Stimulated activated CD4-positive, alpha-beta T cell treated with anti-CD3 and anti-CD28 coated beads, Interleukin-4, amount 100 ng/mL, for 48 hours (primary cell): Measurements from ENCODE around the gene PKDREJ.

Experiments
- DNase-seq, 2 donors: peaks; one replicate each; pipeline ENCODE4 v3.0.0-alpha.2; 2020; ENCODE audit warnings: low read depth in 2 of 2

PKDREJ gene

GRCh38 chr22:46290121-46290842 lies 27.1 kb upstream of the PKDREJ start:
- DNase-seq, result no peak

- no peak for DNase-seq
These were observed 26.2 kb upstream of the PKDREJ start for GRCh38 chr22:46289244-46289891.

GRCh38 chr22:46288846-46289243 lies 25.7 kb upstream of the PKDREJ start:
- no peak for DNase-seq

GRCh38 chr22:46287873-46288751 lies 25.0 kb upstream of the PKDREJ start:
- DNase-seq, result no peak

GRCh38 chr22:46286941-46287872 lies 24.1 kb upstream of the PKDREJ start:
- no peak for DNase-seq

- DNase-seq, result no peak
These were observed 22.9 kb upstream of the PKDREJ start for GRCh38 chr22:46286006-46286405.

DNA sequence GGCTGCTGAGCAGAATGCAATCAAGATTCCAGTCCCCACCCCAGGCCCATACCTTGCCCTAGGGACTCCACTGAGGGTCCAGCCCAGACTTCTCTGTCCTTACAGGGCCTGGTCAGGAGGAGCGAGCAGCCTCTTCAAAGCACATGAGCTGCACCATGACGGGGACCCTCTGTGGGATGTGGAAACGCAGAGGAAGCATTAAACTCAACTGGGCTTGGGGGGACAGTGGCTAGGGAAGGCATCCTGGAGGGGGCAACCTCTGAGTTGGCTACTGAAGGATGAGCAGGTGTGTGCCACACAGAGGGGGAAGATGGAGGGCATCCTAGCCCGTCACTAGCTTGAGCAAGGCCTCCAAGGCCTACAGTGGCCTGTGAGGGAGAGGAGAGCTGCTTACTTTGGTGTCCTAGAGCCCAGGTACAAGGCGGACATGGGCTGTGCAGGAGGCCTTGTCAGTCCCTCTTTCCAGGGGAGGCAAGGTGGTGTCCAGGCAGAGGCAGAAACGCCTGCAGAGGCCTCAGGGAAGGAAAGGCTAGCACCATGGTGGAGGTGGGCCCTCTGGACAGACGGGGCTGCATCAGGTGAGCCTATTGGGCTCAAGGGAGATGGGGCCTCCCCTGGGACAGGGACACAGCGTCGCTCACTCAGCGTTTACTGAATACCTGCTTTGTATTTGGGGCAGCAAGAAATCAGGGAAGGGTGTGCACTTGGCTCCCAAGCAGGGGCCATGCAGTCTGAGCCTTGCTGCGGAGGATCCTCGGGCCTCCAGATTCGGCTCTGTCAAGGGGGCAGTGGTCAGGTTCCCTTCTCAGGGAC lies 18.9 kb upstream of the PKDREJ start:
- no peak for DNase-seq

DNA sequence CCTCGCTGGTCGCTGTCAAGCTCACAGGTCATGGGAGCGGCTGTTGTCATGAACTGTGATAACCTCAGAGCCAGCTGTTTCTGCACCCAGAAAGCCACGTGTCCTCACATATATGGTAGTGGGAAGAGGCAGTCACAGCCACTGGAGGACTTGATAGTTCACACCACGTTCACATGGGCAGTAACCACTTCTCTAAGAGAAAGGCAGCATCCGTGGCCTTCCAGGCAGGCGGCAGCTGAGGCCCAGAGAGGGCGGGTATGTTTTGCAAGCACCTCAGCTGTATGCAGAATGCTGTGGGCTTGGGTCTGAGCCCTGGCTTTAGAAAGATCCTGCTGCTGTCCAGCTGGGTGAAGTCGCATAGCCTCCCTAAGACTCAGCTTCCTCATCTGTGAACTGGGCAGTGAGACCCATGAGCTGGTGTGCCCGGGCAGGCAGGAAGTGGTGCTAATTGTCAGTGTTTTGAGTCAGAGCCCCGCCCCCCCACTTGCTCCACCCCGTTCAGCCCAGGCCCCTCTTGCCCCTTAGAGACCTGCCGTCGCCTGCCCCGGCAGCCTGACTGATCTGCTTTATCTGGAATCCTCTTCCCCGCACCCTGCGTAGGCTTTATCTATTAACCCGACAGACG lies 18.0 kb upstream of the PKDREJ start:
- DNase-seq, result no peak

DNA sequence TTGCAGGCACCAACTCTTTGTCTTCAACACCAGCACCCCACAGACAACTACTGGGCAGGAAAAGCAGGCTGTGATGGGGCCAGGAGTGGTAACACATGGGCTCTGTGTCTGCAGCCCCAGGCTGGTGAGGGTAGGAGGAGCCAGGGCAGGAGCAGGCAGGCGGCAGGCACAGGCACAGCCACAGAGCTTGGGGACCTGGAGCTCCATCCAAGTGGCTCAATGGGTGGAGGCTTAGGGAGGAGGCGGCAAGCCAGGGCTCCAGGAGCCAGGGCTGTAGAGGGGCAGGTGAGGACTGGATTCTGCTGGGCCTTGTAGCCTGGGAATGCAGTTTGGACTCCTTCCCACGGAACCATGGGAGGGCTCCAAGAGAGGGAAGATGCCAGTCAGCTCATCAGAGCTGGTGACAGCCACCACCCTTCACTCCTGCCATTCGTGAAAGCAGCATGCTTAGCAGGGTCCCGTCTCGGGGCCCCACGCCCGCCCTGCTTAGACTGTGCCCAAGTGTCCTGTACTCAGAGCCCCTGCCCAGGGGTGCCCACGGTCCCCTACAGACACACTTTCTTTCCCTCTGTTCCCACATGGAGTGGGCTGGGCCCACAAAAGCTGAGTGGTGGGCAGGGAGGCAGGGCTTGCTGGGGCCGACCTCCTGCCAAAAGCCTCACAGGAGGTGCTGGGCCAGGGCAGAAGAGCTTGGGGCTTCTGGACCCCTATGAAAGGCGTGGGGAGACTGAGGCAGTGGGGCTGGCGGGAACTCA lies 17.1 kb upstream of the PKDREJ start:
- no peak for DNase-seq

GRCh38 chr22:46278656-46279645 lies 15.8 kb upstream of the PKDREJ start:
- DNase-seq, result no peak

DNA sequence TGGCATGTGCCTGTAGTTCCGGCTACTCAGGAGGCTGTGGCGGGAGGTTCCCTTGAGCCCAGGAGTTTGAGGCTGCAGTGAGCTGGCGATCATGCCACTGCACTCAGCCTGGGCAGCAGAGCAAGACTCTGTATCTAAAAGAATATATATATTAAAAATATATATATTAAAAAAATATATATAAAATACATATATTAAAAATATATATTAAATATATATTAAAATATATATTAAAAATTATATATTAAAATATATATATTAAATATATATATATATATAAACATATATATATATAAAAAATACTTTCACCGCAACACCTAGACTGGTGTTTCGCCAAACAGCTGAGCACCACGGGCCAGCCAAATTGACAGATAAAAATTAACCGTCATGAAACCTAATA lies 13.4 kb upstream of the PKDREJ start:
- DNase-seq, result no peak

- DNase-seq, result no peak
These were observed 12.4 kb upstream of the PKDREJ start for GRCh38 chr22:46275455-46276122.

DNA sequence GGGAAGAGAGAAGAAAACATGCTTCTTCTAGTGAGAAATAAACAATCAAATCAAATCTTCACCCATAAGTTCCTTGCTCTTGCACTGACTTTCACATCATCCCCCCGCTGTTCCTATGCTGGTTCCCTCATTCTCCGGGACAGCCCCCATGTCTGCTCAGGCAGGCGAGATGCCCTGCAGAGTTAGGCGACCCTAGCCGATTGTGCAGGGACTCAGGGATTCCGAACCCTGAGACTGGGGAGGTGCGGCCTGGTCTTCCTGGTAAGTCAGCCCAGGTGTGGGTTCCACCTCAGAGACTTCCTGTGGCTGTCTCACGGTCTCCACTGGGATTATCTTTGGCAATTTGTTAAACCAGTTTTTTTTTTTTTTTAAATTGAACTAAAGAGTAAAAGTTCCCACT lies 11.2 kb upstream of the PKDREJ start:
- no peak for DNase-seq

GRCh38 chr22:46273432-46274148 lies 10.4 kb upstream of the PKDREJ start:
- no peak for DNase-seq

GRCh38 chr22:46272762-46273431 lies 9.8 kb upstream of the PKDREJ start:
- DNase-seq, result no peak

DNA sequence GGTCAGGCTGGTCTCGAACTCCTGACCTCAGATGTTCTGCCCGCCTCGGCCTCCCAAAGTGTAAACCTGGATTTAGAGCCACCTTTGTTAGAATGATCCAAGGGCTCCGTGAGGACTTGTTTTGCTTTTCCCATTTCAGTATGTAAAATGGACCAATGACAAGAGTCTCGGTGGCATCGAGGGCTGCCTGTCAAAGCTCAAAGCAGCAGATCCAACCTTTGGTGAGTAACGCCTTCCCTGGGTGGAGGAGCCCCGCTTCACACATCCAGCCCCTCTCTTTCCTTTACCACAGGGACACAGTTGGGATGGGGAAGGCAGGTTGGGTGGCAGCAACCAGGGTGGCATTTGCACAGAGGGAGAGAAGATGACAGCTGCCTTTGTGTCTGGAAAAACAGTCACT lies 9.1 kb upstream of the PKDREJ start:
- DNase-seq, result no peak
